ENCODE data around the gene FAAH.

GRCh38 chr1:46364612-46365011 is 29.5 kb upstream of the FAAH start:
- TF ChIP-seq CTCF (IDR thresholded peaks at IDR 0.05) (no peak), POLR2A (IDR thresholded peaks at IDR 0.05) (no peak)

Measured in Peyer's patch (tissue), 4 donors.